Keratinocyte (primary cell): ENCODE measurements around the gene LATS1. TPM values are rescaled to one million over a fixed set of nuclear protein-coding genes. Genes with fewer than 3 reads are reported as not detected.

Source experiments
- DNase-seq: peaks from one replicate; pipeline ENCODE4 v3.0.0-alpha.2; 2011; ENCODE audit warnings: low read depth, missing footprints, low spot score
- FAIRE-seq: peaks from 2 replicates; lab custom pipeline; 2011; peaks lifted over from hg19 to GRCh38; lab: Jason Lieb, UNC
- H2AFZ ChIP-seq: 2 replicates; pipeline ENCODE4 v1.6.0; 2012; ENCODE audit warnings: low read length, control low read depth, inconsistent platforms; ENCODE audit not compliant: control insufficient read depth
- H3K27ac ChIP-seq: 2 replicates; pipeline ENCODE4 v1.5.1; 2011; ENCODE audit warnings: low read length; ENCODE audit not compliant: control insufficient read depth, insufficient read depth
- H3K27me3 ChIP-seq: 3 replicates; pipeline ENCODE4 v1.6.0; 2011; ENCODE audit warnings: low read length; ENCODE audit not compliant: control insufficient read depth, insufficient read depth; ENCODE audit errors: extremely low read depth
- H3K36me3 ChIP-seq, 2 experiments: 2 replicates in 1 of 2; 3 replicates in 1 of 2; pipeline ENCODE4 v1.5.1; 2011; ENCODE audit warnings: low read length in 2 of 2, mild to moderate bottlenecking in 1 of 2; ENCODE audit not compliant: control insufficient read depth in 2 of 2, insufficient read depth in 2 of 2; ENCODE audit errors: extremely low read depth in 1 of 2
- H3K4me1 ChIP-seq: 3 replicates; pipeline ENCODE4 v1.5.1; 2011; ENCODE audit warnings: low read length; ENCODE audit not compliant: control insufficient read depth, insufficient read depth; ENCODE audit errors: extremely low read depth
- H3K4me2 ChIP-seq: 3 replicates; pipeline ENCODE4 v1.6.0; 2011; ENCODE audit warnings: low read depth, low read length; ENCODE audit not compliant: control insufficient read depth, insufficient read depth; ENCODE audit errors: extremely low read depth
- H3K4me3 ChIP-seq, 3 experiments: fragments of 200-600 bp in 1 of 3; sonication (generic) in 1 of 3; 2 replicates in 2 of 3; 3 replicates in 1 of 3; pipeline ENCODE4 v1.5.1; 2011 to 2016; ENCODE audit warnings: low read length in 3 of 3, mild to moderate bottlenecking in 3 of 3, control low read depth in 2 of 3, inconsistent platforms in 1 of 3, low read depth in 1 of 3, mixed read lengths in 1 of 3, mixed run types in 1 of 3, moderate library complexity in 1 of 3; ENCODE audit not compliant: control insufficient read depth in 2 of 3, insufficient read depth in 2 of 3; ENCODE audit errors: extremely low read depth in 1 of 3
- H3K79me2 ChIP-seq: 2 replicates; pipeline ENCODE4 v1.6.0; 2012; ENCODE audit warnings: low read length; ENCODE audit not compliant: control insufficient read depth, insufficient read depth
- H3K9ac ChIP-seq: 3 replicates; pipeline ENCODE4 v1.6.0; 2011; ENCODE audit warnings: low read length; ENCODE audit not compliant: control insufficient read depth, insufficient read depth; ENCODE audit errors: extremely low read depth
- H3K9me1 ChIP-seq: 3 replicates; pipeline ENCODE4 v1.6.0; 2011; ENCODE audit warnings: low read length; ENCODE audit not compliant: control insufficient read depth, insufficient read depth; ENCODE audit errors: extremely low read depth
- H3K9me3 ChIP-seq: 2 replicates; pipeline ENCODE4 v1.5.1; 2012; ENCODE audit warnings: low read depth, low read length; ENCODE audit not compliant: control insufficient read depth
- H4K20me1 ChIP-seq: 3 replicates; pipeline ENCODE4 v1.6.0; 2011; ENCODE audit warnings: low read length; ENCODE audit not compliant: control insufficient read depth, insufficient read depth; ENCODE audit errors: extremely low read depth
- EZH2 ChIP-seq: IDR thresholded peaks from one replicate; pipeline ENCODE4 v1.6.1; 2012; ENCODE audit warnings: inconsistent platforms, mild to moderate bottlenecking, low read length, moderate library complexity
- dilution Hi-C: fragments of 300-500 bp; cut with MboI; formaldehyde crosslinking; loops from one replicate; pipeline ENCODE4 v1.7.0; 2020; ENCODE audit warnings: low sequenced_read_pairs; ENCODE audit not compliant: extremely low pct_ligation_motif_present
- polyA plus RNA-seq, 5 experiments: library from polyadenylated mRNA; depleted of rRNA in 3 of 5; stranded (reverse) in 3 of 5; stranded (forward) in 1 of 5; unstranded in 1 of 5; fragments of >200 nt; gene quantifications; 1 replicate in 1 of 5; 2 replicates in 3 of 5; 3 replicates in 1 of 5; pipeline versions ENCODE4 v1.2.1 to v1.2.3, GENCODE V29; 2011 to 2012; ENCODE audit warnings: missing spikeins in 2 of 5, low read depth in 1 of 5, low replicate concordance in 1 of 5
- TF ChIP-seq, protein P1 (sequence below), 3 experiments: IDR thresholded peaks in 1 of 3; conservative IDR thresholded peaks in 1 of 3; optimal IDR thresholded peaks in 1 of 3; 2 replicates in 2 of 3; 3 replicates in 1 of 3; pipeline versions ENCODE3 to v1.5.1; 2011; ENCODE audit warnings: low read length in 3 of 3, mild to moderate bottlenecking in 3 of 3, moderate library complexity in 2 of 3, control low read depth in 1 of 3, inconsistent platforms in 1 of 3; ENCODE audit not compliant: insufficient read depth in 2 of 3; ENCODE audit errors: extremely low read depth in 1 of 3

The LATS1 gene
- polyA plus RNA-seq, 1 donor (not counting 4 experiments of a cell fraction or from before 2014, with no cell fraction given): 11.3 TPM

DNA sequence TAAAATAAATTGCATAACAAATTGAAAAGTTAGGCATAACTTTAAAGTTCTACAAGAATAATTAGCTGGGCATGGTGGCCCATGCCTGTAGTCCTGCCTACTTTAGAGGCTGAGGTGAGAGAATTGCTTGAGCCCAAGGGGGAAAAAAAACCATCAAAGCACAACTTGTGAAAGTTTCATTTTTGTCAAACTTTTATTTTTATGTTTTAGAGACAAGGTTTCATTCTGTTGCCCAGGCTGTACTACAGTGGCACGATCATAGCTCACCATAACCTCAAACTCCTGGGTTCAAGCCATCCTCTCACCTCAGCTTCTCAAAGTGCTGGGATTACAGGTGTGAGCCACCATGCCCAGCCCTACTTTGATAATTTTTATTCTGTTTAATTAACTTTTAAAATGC lies 83.6 kb downstream of the LATS1 start:
- no peak for FAIRE-seq
- H3K27ac ChIP-seq: no peak overlapping the region
- TF ChIP-seq EZH2: no peak
- TF ChIP-seq, protein P1, sequence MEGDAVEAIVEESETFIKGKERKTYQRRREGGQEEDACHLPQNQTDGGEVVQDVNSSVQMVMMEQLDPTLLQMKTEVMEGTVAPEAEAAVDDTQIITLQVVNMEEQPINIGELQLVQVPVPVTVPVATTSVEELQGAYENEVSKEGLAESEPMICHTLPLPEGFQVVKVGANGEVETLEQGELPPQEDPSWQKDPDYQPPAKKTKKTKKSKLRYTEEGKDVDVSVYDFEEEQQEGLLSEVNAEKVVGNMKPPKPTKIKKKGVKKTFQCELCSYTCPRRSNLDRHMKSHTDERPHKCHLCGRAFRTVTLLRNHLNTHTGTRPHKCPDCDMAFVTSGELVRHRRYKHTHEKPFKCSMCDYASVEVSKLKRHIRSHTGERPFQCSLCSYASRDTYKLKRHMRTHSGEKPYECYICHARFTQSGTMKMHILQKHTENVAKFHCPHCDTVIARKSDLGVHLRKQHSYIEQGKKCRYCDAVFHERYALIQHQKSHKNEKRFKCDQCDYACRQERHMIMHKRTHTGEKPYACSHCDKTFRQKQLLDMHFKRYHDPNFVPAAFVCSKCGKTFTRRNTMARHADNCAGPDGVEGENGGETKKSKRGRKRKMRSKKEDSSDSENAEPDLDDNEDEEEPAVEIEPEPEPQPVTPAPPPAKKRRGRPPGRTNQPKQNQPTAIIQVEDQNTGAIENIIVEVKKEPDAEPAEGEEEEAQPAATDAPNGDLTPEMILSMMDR (optimal IDR thresholded peaks at IDR 0.05 in 1 of 3, IDR thresholded peaks at IDR 0.05 in 1 of 3, conservative IDR thresholded peaks at IDR 0.05 in 1 of 3; ENCODE audit: extremely low read depth in 1 of 3, insufficient read depth in 2 of 3, low read length in 3 of 3): no peak

GRCh38 chr6:149628875-149629510 lies 88.9 kb downstream of the LATS1 start:
- dilution Hi-C loops: no loop called here
- no peak overlapping the region for H3K4me2 ChIP-seq

More for the DNA sequence above, 83.6 kb downstream of the LATS1 start:
- H2AFZ ChIP-seq: no peak overlapping the region
- no peaks in the 10 kb centered on the region for H3K4me1 ChIP-seq
- H3K9me3 ChIP-seq: no peaks in the 10 kb centered on the region
- dilution Hi-C loops: no loop called here
- DNase-seq: no peak
- no peak overlapping the region for H3K4me3 ChIP-seq
- no peak overlapping the region for H3K4me2 ChIP-seq
- no peak overlapping the region for H3K9ac ChIP-seq
- H4K20me1 ChIP-seq: no peaks in the 10 kb centered on the region
- H3K79me2 ChIP-seq: peaks cover 5% of the 10 kb centered on the region
- peaks cover 0 to 7% of the 10 kb centered on the region in 2 experiments for H3K36me3 ChIP-seq
- no peaks in the 10 kb centered on the region for H3K27me3 ChIP-seq
- H3K9me1 ChIP-seq: no peaks in the 10 kb centered on the region

More at GRCh38 chr6:149628875-149629510, 88.9 kb downstream of the LATS1 start:
- no peak for FAIRE-seq
- no peak overlapping the region for H3K27ac ChIP-seq
- H3K36me3 ChIP-seq: peaks cover 0 to 6% of the 10 kb centered on the region in 2 experiments
- no peak overlapping the region for H3K9ac ChIP-seq
- H3K79me2 ChIP-seq: no peaks in the 10 kb centered on the region
- no peaks in the 10 kb centered on the region for H3K27me3 ChIP-seq
- no peaks in the 10 kb centered on the region for H4K20me1 ChIP-seq
- TF ChIP-seq, protein P1 (optimal IDR thresholded peaks at IDR 0.05 in 1 of 3, IDR thresholded peaks at IDR 0.05 in 1 of 3, conservative IDR thresholded peaks at IDR 0.05 in 1 of 3; ENCODE audit: extremely low read depth in 1 of 3, insufficient read depth in 2 of 3, low read length in 3 of 3): peak in 1 of 3 experiments; percentile 17
- no peak for TF ChIP-seq EZH2
- H3K9me1 ChIP-seq: no peaks in the 10 kb centered on the region
- H3K9me3 ChIP-seq: no peaks in the 10 kb centered on the region
- H3K4me3 ChIP-seq: no peak overlapping the region
- H2AFZ ChIP-seq: no peak overlapping the region
- no peaks in the 10 kb centered on the region for H3K4me1 ChIP-seq
- no peak for DNase-seq
